SK-N-SH (cell line): Measurements from ENCODE around the gene MPV17.
"Not testable (repeated sequence)": the region's sequence is repeated elsewhere in the genome, so short reads cannot be mapped to it uniquely, and the experiment has no call there.

ENCODE experiments used
- EP300 ChIP-seq, 2 experiments: IDR thresholded peaks; 2 replicates each; pipeline versions ENCODE4 v1.4.0 to v1.6.1; 2012; ENCODE audit warnings: borderline replicate concordance in 1 of 2, low read depth in 1 of 2, low read length in 1 of 2
- JUND ChIP-seq: IDR thresholded peaks from 2 replicates; pipeline ENCODE4 v1.4.0; 2012
- MEF2A ChIP-seq: IDR thresholded peaks from 2 replicates; pipeline ENCODE4 v1.4.0; 2012; ENCODE audit warnings: low read depth, borderline replicate concordance
- RFX5 ChIP-seq: IDR thresholded peaks from 2 replicates; pipeline ENCODE4 v1.6.1; 2012; ENCODE audit warnings: mild to moderate bottlenecking, improper control_type of control experiment, low read length
- SIN3A ChIP-seq: IDR thresholded peaks from 2 replicates; pipeline ENCODE4 v1.6.1; 2012; ENCODE audit warnings: low read depth, mild to moderate bottlenecking, low read length, moderate library complexity, borderline replicate concordance
- SMC3 ChIP-seq: IDR thresholded peaks from 2 replicates; pipeline ENCODE4 v1.6.1; 2012; ENCODE audit warnings: low read depth, low read length, improper control_type of control experiment
- TCF12 ChIP-seq: IDR thresholded peaks from 2 replicates; pipeline ENCODE4 v1.4.0; 2012
- TEAD4 ChIP-seq: IDR thresholded peaks from 2 replicates; pipeline ENCODE4 v1.4.0; 2012; ENCODE audit warnings: mild to moderate bottlenecking, borderline replicate concordance; ENCODE audit not compliant: insufficient read depth
- TF ChIP-seq, protein P1 (sequence below): fragments of 200-600 bp; sonication (generic); IDR thresholded peaks from 2 replicates; pipeline ENCODE4 v1.6.1; 2017; ENCODE audit warnings: antibody characterized with exemption, mild to moderate bottlenecking, moderate library complexity
- TF ChIP-seq, protein P2 (sequence below): IDR thresholded peaks from 2 replicates; pipeline ENCODE4 v1.4.0; 2012; ENCODE audit warnings: low read depth, borderline replicate concordance
- TF ChIP-seq, protein P3 (sequence below): IDR thresholded peaks from 2 replicates; pipeline ENCODE4 v1.4.0; 2012; ENCODE audit warnings: low read depth
- TF ChIP-seq, protein P4 (sequence below): IDR thresholded peaks from 2 replicates; pipeline ENCODE4 v1.6.1; 2012; ENCODE audit warnings: mild to moderate bottlenecking, low read depth, low read length, moderate library complexity

DNA sequence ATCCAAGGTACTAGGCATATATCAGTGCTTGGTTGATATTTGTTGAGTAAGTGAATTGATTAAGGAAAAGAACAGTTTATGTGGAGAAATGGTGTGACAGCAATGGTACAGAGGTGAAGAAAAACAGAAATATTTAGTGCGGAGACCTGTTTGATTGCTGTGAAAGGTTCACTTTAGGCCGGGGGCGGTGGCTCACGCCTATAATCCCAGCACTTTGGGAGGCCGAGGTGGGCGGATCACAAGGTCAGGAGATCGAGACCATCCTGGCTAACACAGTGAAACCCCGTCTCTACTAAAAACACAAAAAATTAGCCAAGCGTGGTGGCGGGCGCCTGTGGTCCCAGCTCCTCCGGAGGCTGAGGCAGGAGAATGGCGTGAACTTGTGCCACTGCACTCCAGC lies 54.6 kb downstream of the MPV17 start:
- TF ChIP-seq JUND; TCF12; MEF2A; SIN3A; EP300 (IDR thresholded peaks at IDR 0.05; ENCODE audit: borderline replicate concordance in 1 of 2, low read depth in 1 of 2, low read length in 1 of 2); RFX5; SMC3; TEAD4: not testable (repeated sequence)
- TF ChIP-seq, protein P1, sequence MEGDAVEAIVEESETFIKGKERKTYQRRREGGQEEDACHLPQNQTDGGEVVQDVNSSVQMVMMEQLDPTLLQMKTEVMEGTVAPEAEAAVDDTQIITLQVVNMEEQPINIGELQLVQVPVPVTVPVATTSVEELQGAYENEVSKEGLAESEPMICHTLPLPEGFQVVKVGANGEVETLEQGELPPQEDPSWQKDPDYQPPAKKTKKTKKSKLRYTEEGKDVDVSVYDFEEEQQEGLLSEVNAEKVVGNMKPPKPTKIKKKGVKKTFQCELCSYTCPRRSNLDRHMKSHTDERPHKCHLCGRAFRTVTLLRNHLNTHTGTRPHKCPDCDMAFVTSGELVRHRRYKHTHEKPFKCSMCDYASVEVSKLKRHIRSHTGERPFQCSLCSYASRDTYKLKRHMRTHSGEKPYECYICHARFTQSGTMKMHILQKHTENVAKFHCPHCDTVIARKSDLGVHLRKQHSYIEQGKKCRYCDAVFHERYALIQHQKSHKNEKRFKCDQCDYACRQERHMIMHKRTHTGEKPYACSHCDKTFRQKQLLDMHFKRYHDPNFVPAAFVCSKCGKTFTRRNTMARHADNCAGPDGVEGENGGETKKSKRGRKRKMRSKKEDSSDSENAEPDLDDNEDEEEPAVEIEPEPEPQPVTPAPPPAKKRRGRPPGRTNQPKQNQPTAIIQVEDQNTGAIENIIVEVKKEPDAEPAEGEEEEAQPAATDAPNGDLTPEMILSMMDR, result not testable (repeated sequence)
- TF ChIP-seq, protein P2, sequence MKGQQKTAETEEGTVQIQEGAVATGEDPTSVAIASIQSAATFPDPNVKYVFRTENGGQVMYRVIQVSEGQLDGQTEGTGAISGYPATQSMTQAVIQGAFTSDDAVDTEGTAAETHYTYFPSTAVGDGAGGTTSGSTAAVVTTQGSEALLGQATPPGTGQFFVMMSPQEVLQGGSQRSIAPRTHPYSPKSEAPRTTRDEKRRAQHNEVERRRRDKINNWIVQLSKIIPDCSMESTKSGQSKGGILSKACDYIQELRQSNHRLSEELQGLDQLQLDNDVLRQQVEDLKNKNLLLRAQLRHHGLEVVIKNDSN, result not testable (repeated sequence)
- TF ChIP-seq, protein P3, sequence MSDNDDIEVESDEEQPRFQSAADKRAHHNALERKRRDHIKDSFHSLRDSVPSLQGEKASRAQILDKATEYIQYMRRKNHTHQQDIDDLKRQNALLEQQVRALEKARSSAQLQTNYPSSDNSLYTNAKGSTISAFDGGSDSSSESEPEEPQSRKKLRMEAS, result not testable (repeated sequence)
- TF ChIP-seq, protein P4, sequence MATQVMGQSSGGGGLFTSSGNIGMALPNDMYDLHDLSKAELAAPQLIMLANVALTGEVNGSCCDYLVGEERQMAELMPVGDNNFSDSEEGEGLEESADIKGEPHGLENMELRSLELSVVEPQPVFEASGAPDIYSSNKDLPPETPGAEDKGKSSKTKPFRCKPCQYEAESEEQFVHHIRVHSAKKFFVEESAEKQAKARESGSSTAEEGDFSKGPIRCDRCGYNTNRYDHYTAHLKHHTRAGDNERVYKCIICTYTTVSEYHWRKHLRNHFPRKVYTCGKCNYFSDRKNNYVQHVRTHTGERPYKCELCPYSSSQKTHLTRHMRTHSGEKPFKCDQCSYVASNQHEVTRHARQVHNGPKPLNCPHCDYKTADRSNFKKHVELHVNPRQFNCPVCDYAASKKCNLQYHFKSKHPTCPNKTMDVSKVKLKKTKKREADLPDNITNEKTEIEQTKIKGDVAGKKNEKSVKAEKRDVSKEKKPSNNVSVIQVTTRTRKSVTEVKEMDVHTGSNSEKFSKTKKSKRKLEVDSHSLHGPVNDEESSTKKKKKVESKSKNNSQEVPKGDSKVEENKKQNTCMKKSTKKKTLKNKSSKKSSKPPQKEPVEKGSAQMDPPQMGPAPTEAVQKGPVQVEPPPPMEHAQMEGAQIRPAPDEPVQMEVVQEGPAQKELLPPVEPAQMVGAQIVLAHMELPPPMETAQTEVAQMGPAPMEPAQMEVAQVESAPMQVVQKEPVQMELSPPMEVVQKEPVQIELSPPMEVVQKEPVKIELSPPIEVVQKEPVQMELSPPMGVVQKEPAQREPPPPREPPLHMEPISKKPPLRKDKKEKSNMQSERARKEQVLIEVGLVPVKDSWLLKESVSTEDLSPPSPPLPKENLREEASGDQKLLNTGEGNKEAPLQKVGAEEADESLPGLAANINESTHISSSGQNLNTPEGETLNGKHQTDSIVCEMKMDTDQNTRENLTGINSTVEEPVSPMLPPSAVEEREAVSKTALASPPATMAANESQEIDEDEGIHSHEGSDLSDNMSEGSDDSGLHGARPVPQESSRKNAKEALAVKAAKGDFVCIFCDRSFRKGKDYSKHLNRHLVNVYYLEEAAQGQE, result not testable (repeated sequence)
